H1 (cell line): ENCODE data around the gene MARCHF3. TPM values are rescaled to one million over a fixed set of nuclear protein-coding genes. Genes with fewer than 3 reads are reported as not detected.
A peak's percentile ranks its signal among the peaks of the same experiment; 100 is the strongest.

ENCODE experiments used
- CTCF ChIA-PET: fragments of 300-600 bp; sonication (Branson Sonifier 250); formaldehyde crosslinking; loops from one replicate; lab custom pipeline; 2021; ENCODE audit not compliant: partially characterized antibody; lab: Charles Lee
- POLR2A ChIA-PET: fragments of 300-600 bp; sonication (Branson Sonifier 250); formaldehyde crosslinking; loops from one replicate; lab custom pipeline; 2021; ENCODE audit warnings: inconsistent platforms; ENCODE audit not compliant: partially characterized antibody; lab: Charles Lee
- DNase-seq, 2 experiments: peaks; one replicate each; pipeline versions ENCODE4 v3.0.0 to v3.0.0-alpha.2; 2010 to 2022; ENCODE audit warnings: low spot score in 2 of 2, low read depth in 1 of 2, mixed read lengths in 1 of 2
- FAIRE-seq: peaks from 2 replicates; lab custom pipeline; 2011; peaks lifted over from hg19 to GRCh38; lab: Jason Lieb, UNC
- H2AFZ ChIP-seq: 2 replicates; pipeline ENCODE4 v1.8.1; 2012; ENCODE audit warnings: low read length, inconsistent platforms
- H2AK5ac ChIP-seq: 2 replicates; pipeline ENCODE4 v1.6.1; 2013; ENCODE audit warnings: low read depth, low read length
- H2BK120ac ChIP-seq: replicated peaks from 2 replicates; pipeline ENCODE3; 2013; ENCODE audit warnings: low read depth, low read length, inconsistent platforms
- H2BK12ac ChIP-seq: 2 replicates; pipeline ENCODE4 v1.6.1; 2013; ENCODE audit warnings: low read depth, low read length
- H2BK15ac ChIP-seq: 2 replicates; pipeline ENCODE4 v1.6.1; 2013; ENCODE audit warnings: low read length
- H2BK20ac ChIP-seq: 2 replicates; pipeline ENCODE4 v1.6.1; 2013; ENCODE audit warnings: low read length
- H2BK5ac ChIP-seq: 2 replicates; pipeline ENCODE4 v1.6.1; 2013; ENCODE audit warnings: low read depth, low read length
- H3K14ac ChIP-seq: 2 replicates; pipeline ENCODE4 v1.6.1; 2013; ENCODE audit warnings: inconsistent platforms; ENCODE audit not compliant: insufficient read length
- H3K18ac ChIP-seq: 2 replicates; pipeline ENCODE4 v1.6.1; 2013; ENCODE audit warnings: low read length; ENCODE audit errors: extremely low read depth
- H3K23ac ChIP-seq: 2 replicates; pipeline ENCODE4 v1.6.1; 2013; ENCODE audit warnings: inconsistent platforms; ENCODE audit not compliant: insufficient read length
- H3K23me2 ChIP-seq: 2 replicates; pipeline ENCODE4 v1.6.1; 2013; ENCODE audit warnings: low read depth, low read length
- H3K27ac ChIP-seq: 2 replicates; pipeline ENCODE4 v1.6.1; 2011; ENCODE audit warnings: low read depth, low read length, inconsistent platforms
- H3K27me3 ChIP-seq, 4 experiments: replicated peaks in 1 of 4; 1 replicate in 1 of 4; 2 replicates in 3 of 4; pipeline versions ENCODE4 v1.6.1 to v1.8.1; 2011 to 2013; ENCODE audit warnings: low read length in 3 of 4, mild to moderate bottlenecking in 3 of 4, inconsistent platforms in 2 of 4, mixed read lengths in 2 of 4, moderate library complexity in 1 of 4; ENCODE audit not compliant: control insufficient read depth in 3 of 4, insufficient read depth in 3 of 4; ENCODE audit errors: extremely low read depth in 1 of 4
- H3K36me3 ChIP-seq, 4 experiments: 2 replicates each; pipeline versions ENCODE4 v1.6.1 to v1.8.1; 2011 to 2013; ENCODE audit warnings: mild to moderate bottlenecking in 4 of 4, low read length in 3 of 4, moderate library complexity in 2 of 4, control low read depth in 1 of 4, inconsistent platforms in 1 of 4; ENCODE audit not compliant: insufficient read depth in 4 of 4, control insufficient read depth in 2 of 4
- H3K4ac ChIP-seq: replicated peaks from 2 replicates; pipeline ENCODE3; 2013; ENCODE audit warnings: low read length, low read depth, mixed read lengths, inconsistent platforms; ENCODE audit not compliant: insufficient read length
- H3K4me1 ChIP-seq, 4 experiments: replicated peaks in 1 of 4; 1 replicate in 1 of 4; 2 replicates in 3 of 4; pipeline versions ENCODE4 v1.6.1 to v1.8.1; 2011 to 2013; ENCODE audit warnings: low read length in 3 of 4, inconsistent platforms in 2 of 4, mixed read lengths in 1 of 4; ENCODE audit not compliant: insufficient read depth in 4 of 4, control insufficient read depth in 3 of 4
- H3K4me2 ChIP-seq, 2 experiments: 2 replicates each; pipeline versions ENCODE4 v1.6.1 to v1.8.1; 2011 to 2013; ENCODE audit warnings: low read depth in 2 of 2, low read length in 2 of 2, control low read depth in 1 of 2, inconsistent platforms in 1 of 2, mild to moderate bottlenecking in 1 of 2; ENCODE audit not compliant: insufficient read depth in 1 of 2
- H3K4me3 ChIP-seq, 4 experiments: fragments of 200-600, 300-600 bp in 1 of 4; sonication (generic), shearing (Covaris generic), sonication (Bioruptor Twin) in 1 of 4; 2 replicates each; pipeline versions ENCODE4 v1.5.1 to v1.8.1; 2011 to 2016; ENCODE audit warnings: low read length in 4 of 4, low read depth in 3 of 4, control low read depth in 2 of 4, inconsistent platforms in 2 of 4, mild to moderate bottlenecking in 2 of 4, mixed read lengths in 1 of 4, moderate library complexity in 1 of 4; ENCODE audit not compliant: insufficient read depth in 2 of 4; ENCODE audit errors: extremely low read depth in 1 of 4
- H3K56ac ChIP-seq: replicated peaks from 2 replicates; pipeline ENCODE3; 2013; ENCODE audit warnings: low read depth, mild to moderate bottlenecking, mixed read lengths, low read length, inconsistent platforms; ENCODE audit not compliant: insufficient read length
- H3K79me1 ChIP-seq: 2 replicates; pipeline ENCODE4 v1.6.1; 2013; ENCODE audit warnings: low read depth, low read length, control low read depth
- H3K79me2 ChIP-seq, 2 experiments: 2 replicates each; pipeline versions ENCODE4 v1.6.1 to v1.8.1; 2012 to 2013; ENCODE audit warnings: low read length in 2 of 2, mild to moderate bottlenecking in 2 of 2, inconsistent platforms in 1 of 2; ENCODE audit not compliant: insufficient read depth in 2 of 2, control insufficient read depth in 1 of 2
- H3K9ac ChIP-seq, 4 experiments: replicated peaks in 1 of 4; 1 replicate in 1 of 4; 2 replicates in 3 of 4; pipeline versions ENCODE4 v1.6.1 to v1.8.1; 2011 to 2013; ENCODE audit warnings: low read depth in 3 of 4, low read length in 3 of 4, control low read depth in 2 of 4, mild to moderate bottlenecking in 2 of 4, moderate library complexity in 2 of 4, inconsistent platforms in 1 of 4; ENCODE audit errors: extremely low read depth in 1 of 4
- H3K9me3 ChIP-seq, 2 experiments: 2 replicates each; pipeline versions ENCODE4 v1.6.1 to v1.8.1; 2012 to 2013; ENCODE audit warnings: mild to moderate bottlenecking in 2 of 2, moderate library complexity in 2 of 2, control low read depth in 1 of 2, inconsistent platforms in 1 of 2, low read depth in 1 of 2, low read length in 1 of 2, mixed read lengths in 1 of 2; ENCODE audit not compliant: insufficient read depth in 2 of 2
- H4K20me1 ChIP-seq, 2 experiments: replicated peaks in 1 of 2; 2 replicates each; pipeline versions ENCODE3 to v1.8.1; 2011 to 2013; ENCODE audit warnings: inconsistent platforms in 2 of 2, low read length in 2 of 2, mild to moderate bottlenecking in 1 of 2; ENCODE audit not compliant: insufficient read depth in 2 of 2, control insufficient read depth in 1 of 2
- H4K5ac ChIP-seq: 2 replicates; pipeline ENCODE4 v1.6.1; 2013; ENCODE audit warnings: low read length, low read depth, mixed read lengths, inconsistent platforms; ENCODE audit not compliant: insufficient read length
- H4K8ac ChIP-seq: 2 replicates; pipeline ENCODE4 v1.8.0; 2013; ENCODE audit warnings: mild to moderate bottlenecking, moderate library complexity, low read length, inconsistent platforms; ENCODE audit not compliant: insufficient read depth; ENCODE audit errors: extremely low read depth
- H4K91ac ChIP-seq: replicated peaks from 2 replicates; pipeline ENCODE3; 2013; ENCODE audit warnings: low read length, mixed read lengths, inconsistent platforms; ENCODE audit not compliant: insufficient read length
- E2F6 ChIP-seq: IDR thresholded peaks from 2 replicates; pipeline ENCODE4 v1.6.1; 2012; ENCODE audit warnings: inconsistent platforms
- JUN ChIP-seq: IDR thresholded peaks from 2 replicates; pipeline ENCODE4 v1.6.1; 2011; ENCODE audit warnings: low read depth, mild to moderate bottlenecking, improper control_type of control experiment, low read length
- POLR2AphosphoS5 ChIP-seq: IDR thresholded peaks from 2 replicates; pipeline ENCODE4 v1.6.1; 2011; ENCODE audit warnings: low read depth, low read length
- RBBP5 ChIP-seq: IDR thresholded peaks from 2 replicates; pipeline ENCODE4 v1.7.1; 2012; ENCODE audit warnings: low read depth, mild to moderate bottlenecking, inconsistent platforms, low read length, moderate library complexity, borderline replicate concordance
- RFX5 ChIP-seq: IDR thresholded peaks from 2 replicates; pipeline ENCODE4 v1.6.1; 2011; ENCODE audit warnings: low read depth, low read length, improper control_type of control experiment, borderline replicate concordance
- RXRA ChIP-seq: IDR thresholded peaks from 2 replicates; pipeline ENCODE4 v1.6.1; 2011; ENCODE audit warnings: low read depth, mild to moderate bottlenecking, low read length, moderate library complexity; ENCODE audit not compliant: insufficient read depth
- SIN3A ChIP-seq, 2 experiments: IDR thresholded peaks in 1 of 2; conservative IDR thresholded peaks in 1 of 2; 2 replicates each; pipeline ENCODE4 v1.6.1; 2011 to 2012; ENCODE audit warnings: low read length in 2 of 2, improper control_type of control experiment in 1 of 2, low read depth in 1 of 2, mild to moderate bottlenecking in 1 of 2
- SIRT6 ChIP-seq: IDR thresholded peaks from one replicate; pipeline ENCODE4 v1.7.1; 2012; ENCODE audit warnings: low read length, inconsistent platforms
- SIX5 ChIP-seq: IDR thresholded peaks from 2 replicates; pipeline ENCODE4 v1.6.1; 2011; ENCODE audit warnings: mild to moderate bottlenecking, low read depth, low read length
- SUZ12 ChIP-seq: fragments of 200-600 bp; sonication (generic); IDR thresholded peaks from 2 replicates; pipeline ENCODE4 v1.6.1; 2012; ENCODE audit warnings: mild to moderate bottlenecking, inconsistent platforms, low read length, moderate library complexity, mixed read lengths
- TAF1 ChIP-seq: IDR thresholded peaks from 2 replicates; pipeline ENCODE4 v1.6.1; 2011; ENCODE audit warnings: mild to moderate bottlenecking, low read depth, low read length
- TAF7 ChIP-seq: optimal IDR thresholded peaks from 2 replicates; pipeline ENCODE3; 2011; ENCODE audit warnings: low read depth, mild to moderate bottlenecking, inconsistent platforms, low read length, moderate library complexity, borderline replicate concordance
- WGBS, 2 experiments: shearing (Covaris generic) in 1 of 2; methylation state at CpG; one replicate each; pipeline versions ENCODE4 v1.1.6 to v1.1.7; 2013 to 2015; ENCODE audit warnings: low lambda C conversion rate in 2 of 2, mixed read lengths in 2 of 2, inconsistent platforms in 1 of 2, low coverage in 1 of 2, missing lambda C conversion rate in 1 of 2; ENCODE audit not compliant: insufficient replicate concordance in 2 of 2, insufficient coverage in 1 of 2, insufficient read length in 1 of 2; ENCODE audit errors: extremely low coverage in 1 of 2, missing lambda C conversion rate in 1 of 2; 5-methylcytosine and 5-hydroxymethylcytosine counted together
- polyA plus RNA-seq, 7 experiments: library from polyadenylated mRNA; depleted of rRNA in 3 of 7; stranded (reverse) in 5 of 7; unstranded in 2 of 7; fragments of >200 nt in 5 of 7; fragments of 200-250 nt in 2 of 7; gene quantifications; 1 replicate in 5 of 7; 2 replicates in 1 of 7; 4 replicates in 1 of 7; pipeline versions ENCODE4 v1.2.1 to v1.2.3, GENCODE V29; 2011 to 2013; ENCODE audit warnings: missing spikeins in 2 of 7, mixed read lengths in 2 of 7
- total RNA-seq: library from RNA; stranded (reverse); fragmentation: NEBNext Ultra II Directional; extraction: Animal tissue kit (Norgen Biotek cat#: 25700); gene quantifications from 2 replicates; pipeline ENCODE4 v1.2.1, GENCODE V29; 2021

MARCHF3 gene
- total and polyA plus RNA-seq, 2 of the 8 experiments (the other 6 are each of a cell fraction or from before 2014, with no cell fraction given) = 12.0 to 16.9 TPM

GRCh38 chr5:127076315-127077129, 46.2 kb upstream of the MARCHF3 start:
- Histone ChIP-seq H3K4me2 (peak overlapping the region; percentile 2 to 24; a peak in 2 of 4 replicates), H2BK20ac (peak overlapping the region; percentile 84), H3K27ac (no peak overlapping the region), H4K91ac (peak overlapping the region; percentile 76), H2BK120ac (peak overlapping the region; percentile 76), H3K18ac (no peak overlapping the region), H3K36me3 (no peaks in the 10 kb centered on the region), H2BK5ac (peak overlapping the region; percentile 4; the same call in 1 of the 2 replicates), H4K8ac (no peak overlapping the region), H3K56ac (no peak overlapping the region), H3K23ac (no peak overlapping the region), H2AFZ (no peak overlapping the region), H2BK15ac (no peak overlapping the region), H4K20me1 (no peaks in the 10 kb centered on the region), H3K79me2 (no peaks in the 10 kb centered on the region), H3K9me3 (no peaks in the 10 kb centered on the region), H3K9ac (no peak overlapping the region), H2BK12ac (peak overlapping the region; percentile 86), H3K27me3 (no peaks in the 10 kb centered on the region), H3K4me1 (peaks cover 4 to 9% (median 7%) of the 10 kb centered on the region in 4 experiments; a peak in 6 of 7 replicates), H2AK5ac (no peak overlapping the region; the same call in none of the 2 replicates), H4K5ac (no peak overlapping the region), H3K4ac (peak overlapping the region; percentile 44), H3K4me3 (peak overlapping the region in 1 of 4 experiments; percentile 18; a peak in 1 of 8 replicates), H3K14ac (no peak overlapping the region), H3K79me1 (no peaks in the 10 kb centered on the region), H3K23me2 (no peaks in the 10 kb centered on the region; the same call in 1 of the 2 replicates)
- 38% methylated on average over 4 of the region's 4 CpGs; no CpG with 5 or more reads in 1 of the 2 experiments for WGBS, 2 experiments
- POLR2A ChIA-PET = no interaction called here
- peak; percentile 7 for FAIRE-seq
- DNase-seq = no peak
- CTCF ChIA-PET = no interaction called here
- TF ChIP-seq TAF1 (no peak), JUN (no peak), POLR2AphosphoS5 (no peak), SIX5 (no peak), SIRT6 (no peak), RBBP5 (no peak), SUZ12 (no peak), TAF7 (no peak), SIN3A (conservative IDR thresholded peaks at IDR 0.05 in 1 of 2, IDR thresholded peaks at IDR 0.05 in 1 of 2; ENCODE audit: low read depth in 1 of 2, low read length in 2 of 2) (no peak), RXRA (no peak), E2F6 (no peak), RFX5 (no peak)
